ENCODE data around the gene KAZN. TPM values are rescaled to one million over a fixed set of nuclear protein-coding genes. Genes with fewer than 3 reads are reported as not detected.
A peak's percentile ranks its signal among the peaks of the same experiment; 100 is the strongest.

The KAZN gene
- total RNA-seq, 1 donor from 2014 or later = 3.7 TPM

DNA sequence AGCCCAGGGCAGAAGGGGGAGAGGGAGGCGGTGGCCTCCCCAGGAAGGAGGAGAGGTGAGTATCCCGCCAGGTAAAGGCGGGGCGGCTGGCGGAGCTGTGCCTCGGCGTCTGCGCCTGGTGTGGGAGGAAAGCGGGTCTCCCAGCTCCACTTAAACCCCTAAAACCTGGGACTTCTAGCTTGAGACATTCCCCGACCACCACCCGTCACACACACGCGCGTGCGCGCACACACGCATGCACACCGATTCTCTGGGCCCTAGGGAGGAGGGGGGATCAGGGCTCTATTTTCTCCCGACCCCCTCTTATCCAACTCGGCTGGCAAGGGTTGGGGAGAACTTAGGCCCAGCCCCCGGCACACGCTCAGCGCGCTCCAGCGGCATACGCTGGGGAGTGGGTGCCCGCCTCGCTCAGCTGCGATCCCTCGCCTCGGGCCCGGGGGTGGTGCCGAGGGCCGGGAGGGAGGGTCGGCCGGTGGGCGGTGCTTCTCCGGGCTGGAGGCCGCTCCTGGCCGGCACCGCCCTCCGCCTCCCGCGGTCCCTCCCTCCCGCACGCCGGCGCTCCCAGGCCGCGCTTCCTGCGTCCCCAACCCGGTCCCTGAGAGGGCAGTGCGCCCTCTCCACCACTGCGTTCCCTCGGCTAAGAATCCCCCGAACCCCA, 554.8 kb downstream of the KAZN start, which contains the start of gene TMEM51:
TSS of gene TMEM51 (plus strand) at position 564 of the 658 bp plus-strand sequence. CDS start 61,341 bp downstream, outside the sequence.
- Histone ChIP-seq H3K9me3 (ENCODE audit: control insufficient read depth in 3 of 3, low read length in 3 of 3) (no peaks in the 10 kb centered on the region), H3K27me3 (ENCODE audit: control insufficient read depth in 3 of 3, insufficient read depth in 3 of 3, low read length in 3 of 3) (peaks cover 14 to 23% (median 20%) of the 10 kb centered on the region in 3 donors), H3K4me1 (ENCODE audit: control insufficient read depth in 3 of 3, insufficient read depth in 3 of 3, low read length in 3 of 3) (peaks cover 18 to 21% (median 20%) of the 10 kb centered on the region in 3 donors), H3K36me3 (ENCODE audit: control insufficient read depth in 3 of 3, insufficient read depth in 3 of 3, low read length in 3 of 3) (no peaks in the 10 kb centered on the region), H3K9ac (ENCODE audit: low read depth in 1 of 3, low read length in 3 of 3) (peak within 1 kb of the TSS; percentile 6 to 67 (median 60)), H3K4me3 (ENCODE audit: low read length in 3 of 3) (peak within 1 kb of the TSS; percentile 62 to 69 (median 67)), H3K27ac (ENCODE audit: low read depth, low read length) (peak within 1 kb of the TSS; percentile 62)

DNA sequence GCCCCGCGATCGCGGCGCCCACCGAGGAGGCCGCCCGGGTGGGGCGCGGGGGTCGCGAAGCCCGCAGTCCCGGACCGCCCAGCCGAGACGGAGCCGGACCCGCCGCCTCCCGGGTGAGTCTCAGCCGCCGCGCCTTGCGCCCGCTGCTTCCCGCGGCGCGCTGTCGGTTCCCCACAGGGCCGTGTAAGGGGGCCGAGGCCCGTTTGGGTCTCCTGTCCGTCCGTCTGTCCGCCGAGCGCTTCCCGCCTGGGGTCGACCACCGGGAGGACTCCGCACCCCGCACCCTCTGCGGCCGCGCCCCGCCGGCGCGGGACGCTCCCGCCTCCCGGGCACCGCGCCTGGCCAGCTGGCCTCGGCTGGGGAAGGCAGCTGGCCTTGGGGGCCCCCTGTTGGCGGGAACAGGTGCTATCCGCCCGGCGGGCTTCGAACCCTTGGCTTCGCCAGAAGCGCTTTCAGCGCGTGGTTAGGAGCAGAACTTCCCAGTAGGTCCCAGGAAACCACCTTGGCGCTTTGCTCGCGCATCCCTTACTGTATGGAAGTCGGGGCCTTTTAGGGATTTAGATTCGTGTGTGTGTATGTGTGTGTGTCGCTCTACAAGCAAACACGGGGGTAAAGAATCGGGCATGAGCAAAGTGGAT, 555.5 kb downstream of the KAZN start:
- H3K4me1 ChIP-seq (ENCODE audit: control insufficient read depth in 3 of 3, insufficient read depth in 3 of 3, low read length in 3 of 3) = peaks cover 18 to 22% (median 20%) of the 10 kb centered on the region in 3 donors
- H3K4me3 ChIP-seq (ENCODE audit: low read length in 3 of 3) = peak overlapping the region; percentile 62 to 67 (median 62)
- no peaks in the 10 kb centered on the region for H3K36me3 ChIP-seq (ENCODE audit: control insufficient read depth in 3 of 3, insufficient read depth in 3 of 3, low read length in 3 of 3)
- H3K27ac ChIP-seq (ENCODE audit: low read depth, low read length) = no peak overlapping the region
- H3K9ac ChIP-seq (ENCODE audit: low read depth in 1 of 3, low read length in 3 of 3) = peak overlapping the region in 2 of 3 donors; percentile 50 to 60
- no peaks in the 10 kb centered on the region for H3K9me3 ChIP-seq (ENCODE audit: control insufficient read depth in 3 of 3, low read length in 3 of 3)
- H3K27me3 ChIP-seq (ENCODE audit: control insufficient read depth in 3 of 3, insufficient read depth in 3 of 3, low read length in 3 of 3) = peaks cover 14 to 23% (median 20%) of the 10 kb centered on the region in 3 donors

GRCh38 chr1:15154480-15155036, 556.1 kb downstream of the KAZN start:
- Histone ChIP-seq H3K27me3 (ENCODE audit: control insufficient read depth in 3 of 3, insufficient read depth in 3 of 3, low read length in 3 of 3) (peaks cover 14 to 23% (median 20%) of the 10 kb centered on the region in 3 donors), H3K4me3 (ENCODE audit: low read length in 3 of 3) (peak overlapping the region; percentile 62 to 67 (median 62)), H3K9me3 (ENCODE audit: control insufficient read depth in 3 of 3, low read length in 3 of 3) (no peaks in the 10 kb centered on the region), H3K36me3 (ENCODE audit: control insufficient read depth in 3 of 3, insufficient read depth in 3 of 3, low read length in 3 of 3) (no peaks in the 10 kb centered on the region), H3K4me1 (ENCODE audit: control insufficient read depth in 3 of 3, insufficient read depth in 3 of 3, low read length in 3 of 3) (peaks cover 18 to 25% (median 20%) of the 10 kb centered on the region in 3 donors), H3K9ac (ENCODE audit: low read depth in 1 of 3, low read length in 3 of 3) (peak overlapping the region in 2 of 3 donors; percentile 50 to 60), H3K27ac (ENCODE audit: low read depth, low read length) (no peak overlapping the region)

- peaks cover 18 to 25% (median 20%) of the 10 kb centered on the region in 3 donors for H3K4me1 ChIP-seq (ENCODE audit: control insufficient read depth in 3 of 3, insufficient read depth in 3 of 3, low read length in 3 of 3)
- H3K27ac ChIP-seq (ENCODE audit: low read depth, low read length) = no peak overlapping the region
These were observed 556.7 kb downstream of the KAZN start for GRCh38 chr1:15155191-15155590.

DNA sequence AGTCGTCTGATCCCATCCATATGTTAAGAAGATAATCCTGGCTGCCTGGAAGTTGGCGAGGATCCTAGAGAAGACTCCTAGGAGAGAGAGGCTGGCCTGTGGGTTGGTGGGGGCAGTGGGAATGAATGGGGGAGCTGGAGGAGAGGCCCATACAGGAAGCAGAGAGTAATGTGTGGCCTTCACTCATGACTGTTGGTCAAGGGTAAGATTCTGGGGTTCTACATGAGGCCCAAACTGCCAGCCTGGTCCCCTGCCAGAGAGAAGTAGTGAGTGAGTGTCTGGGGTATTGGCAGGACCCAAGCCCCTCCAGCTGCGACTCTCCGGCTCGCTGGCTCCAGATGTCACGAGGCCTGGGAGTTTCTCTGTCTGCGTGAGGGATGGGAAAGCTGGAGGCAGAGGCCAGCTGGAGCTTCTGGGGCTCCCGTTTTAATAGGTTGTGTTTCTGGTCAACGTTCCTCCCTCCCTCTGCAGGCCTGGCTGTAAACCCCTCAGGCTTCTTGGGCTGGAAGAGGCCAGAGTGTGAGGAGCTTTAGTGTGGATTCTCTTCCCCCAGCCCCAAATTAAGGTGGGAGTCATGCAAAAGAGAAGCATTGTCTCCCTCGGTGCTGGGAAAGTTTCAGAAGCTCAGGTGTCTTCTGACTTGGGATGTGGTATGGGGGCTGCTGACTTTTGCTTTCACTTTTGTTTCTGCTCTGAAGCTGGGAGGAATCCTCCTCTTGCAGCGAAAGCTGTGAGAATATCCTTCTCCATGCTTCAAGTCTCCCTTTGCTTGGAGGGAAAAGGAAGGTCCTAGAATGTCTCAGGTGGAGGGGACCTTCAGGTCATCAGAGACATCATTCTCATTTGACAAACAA, 557.6 kb downstream of the KAZN start:
- no peaks in the 10 kb centered on the region for H3K36me3 ChIP-seq (ENCODE audit: control insufficient read depth in 3 of 3, insufficient read depth in 3 of 3, low read length in 3 of 3)
- H3K4me3 ChIP-seq (ENCODE audit: low read length in 3 of 3) = no peak overlapping the region
- peaks cover 18 to 25% (median 20%) of the 10 kb centered on the region in 3 donors for H3K4me1 ChIP-seq (ENCODE audit: control insufficient read depth in 3 of 3, insufficient read depth in 3 of 3, low read length in 3 of 3)
- peaks cover 14 to 23% (median 14%) of the 10 kb centered on the region in 3 donors for H3K27me3 ChIP-seq (ENCODE audit: control insufficient read depth in 3 of 3, insufficient read depth in 3 of 3, low read length in 3 of 3)
- H3K9ac ChIP-seq (ENCODE audit: low read depth in 1 of 3, low read length in 3 of 3) = no peak overlapping the region
- no peak overlapping the region for H3K27ac ChIP-seq (ENCODE audit: low read depth, low read length)
- H3K9me3 ChIP-seq (ENCODE audit: control insufficient read depth in 3 of 3, low read length in 3 of 3) = no peaks in the 10 kb centered on the region

More at GRCh38 chr1:15155191-15155590, 556.7 kb downstream of the KAZN start:
- no peak overlapping the region for H3K9ac ChIP-seq (ENCODE audit: low read depth in 1 of 3, low read length in 3 of 3)
- no peaks in the 10 kb centered on the region for H3K9me3 ChIP-seq (ENCODE audit: control insufficient read depth in 3 of 3, low read length in 3 of 3)
- no peak overlapping the region for H3K4me3 ChIP-seq (ENCODE audit: low read length in 3 of 3)
- H3K36me3 ChIP-seq (ENCODE audit: control insufficient read depth in 3 of 3, insufficient read depth in 3 of 3, low read length in 3 of 3) = no peaks in the 10 kb centered on the region
- H3K27me3 ChIP-seq (ENCODE audit: control insufficient read depth in 3 of 3, insufficient read depth in 3 of 3, low read length in 3 of 3) = peaks cover 14 to 23% (median 20%) of the 10 kb centered on the region in 3 donors

DNA sequence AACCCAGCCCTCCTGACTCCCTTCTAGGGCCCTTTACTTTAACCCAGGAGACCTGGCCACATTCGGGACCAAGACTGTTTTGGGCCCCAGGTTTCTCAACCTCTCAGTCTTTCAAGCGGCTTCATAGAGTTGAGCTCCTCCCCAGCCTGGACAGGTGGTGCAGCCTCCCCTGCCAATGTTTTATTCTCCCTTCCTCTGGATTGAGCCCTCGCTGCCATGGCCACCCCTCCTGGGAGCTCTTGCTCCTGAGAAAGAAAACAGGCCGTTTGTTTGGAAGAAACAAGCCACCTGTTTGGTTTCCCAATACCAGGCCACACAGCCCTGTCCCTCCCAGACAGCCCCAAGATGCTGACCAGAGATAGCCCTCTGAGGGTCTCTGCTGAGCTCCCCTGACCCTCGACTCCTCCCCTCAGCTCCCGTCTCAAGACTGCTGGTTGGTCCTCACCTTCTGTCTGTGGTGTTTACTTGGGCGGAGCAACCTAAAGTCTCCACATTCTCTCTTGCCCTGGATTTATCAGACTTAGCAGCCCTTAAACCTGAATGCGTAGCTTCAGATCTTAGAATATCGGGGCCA, 558.4 kb downstream of the KAZN start:
- H3K9me3 ChIP-seq (ENCODE audit: control insufficient read depth in 3 of 3, low read length in 3 of 3) = no peaks in the 10 kb centered on the region
- H3K4me3 ChIP-seq (ENCODE audit: low read length in 3 of 3) = no peak overlapping the region
- H3K36me3 ChIP-seq (ENCODE audit: control insufficient read depth in 3 of 3, insufficient read depth in 3 of 3, low read length in 3 of 3) = no peaks in the 10 kb centered on the region
- peaks cover 6 to 20% (median 10%) of the 10 kb centered on the region in 3 donors for H3K27me3 ChIP-seq (ENCODE audit: control insufficient read depth in 3 of 3, insufficient read depth in 3 of 3, low read length in 3 of 3)
- H3K9ac ChIP-seq (ENCODE audit: low read depth in 1 of 3, low read length in 3 of 3) = no peak overlapping the region
- H3K4me1 ChIP-seq (ENCODE audit: control insufficient read depth in 3 of 3, insufficient read depth in 3 of 3, low read length in 3 of 3) = peaks cover 17 to 25% (median 20%) of the 10 kb centered on the region in 3 donors
- H3K27ac ChIP-seq (ENCODE audit: low read depth, low read length) = no peak overlapping the region

- Histone ChIP-seq H3K9me3 (ENCODE audit: control insufficient read depth in 3 of 3, low read length in 3 of 3) (no peaks in the 10 kb centered on the region), H3K9ac (ENCODE audit: low read depth in 1 of 3, low read length in 3 of 3) (no peak overlapping the region), H3K4me1 (ENCODE audit: control insufficient read depth in 3 of 3, insufficient read depth in 3 of 3, low read length in 3 of 3) (peaks cover 12 to 20% (median 17%) of the 10 kb centered on the region in 3 donors), H3K4me3 (ENCODE audit: low read length in 3 of 3) (no peak overlapping the region), H3K27ac (ENCODE audit: low read depth, low read length) (no peak overlapping the region), H3K27me3 (ENCODE audit: control insufficient read depth in 3 of 3, insufficient read depth in 3 of 3, low read length in 3 of 3) (peaks cover 0 to 13% (median 6%) of the 10 kb centered on the region in 3 donors), H3K36me3 (ENCODE audit: control insufficient read depth in 3 of 3, insufficient read depth in 3 of 3, low read length in 3 of 3) (no peaks in the 10 kb centered on the region)
These were observed 559.3 kb downstream of the KAZN start for GRCh38 chr1:15157524-15158399.

GRCh38 chr1:15158506-15159165, 560.2 kb downstream of the KAZN start:
- Histone ChIP-seq H3K9ac (ENCODE audit: low read depth in 1 of 3, low read length in 3 of 3) (no peak overlapping the region), H3K4me3 (ENCODE audit: low read length in 3 of 3) (no peak overlapping the region), H3K9me3 (ENCODE audit: control insufficient read depth in 3 of 3, low read length in 3 of 3) (no peaks in the 10 kb centered on the region), H3K4me1 (ENCODE audit: control insufficient read depth in 3 of 3, insufficient read depth in 3 of 3, low read length in 3 of 3) (peaks cover 5 to 13% (median 11%) of the 10 kb centered on the region in 3 donors), H3K36me3 (ENCODE audit: control insufficient read depth in 3 of 3, insufficient read depth in 3 of 3, low read length in 3 of 3) (no peaks in the 10 kb centered on the region), H3K27ac (ENCODE audit: low read depth, low read length) (no peak overlapping the region), H3K27me3 (ENCODE audit: control insufficient read depth in 3 of 3, insufficient read depth in 3 of 3, low read length in 3 of 3) (peaks cover 0 to 9% (median 8%) of the 10 kb centered on the region in 3 donors)
